AG04450 (cell line): Measurements from ENCODE around the gene ATP2B3. TPM values are rescaled to one million over a fixed set of nuclear protein-coding genes. Genes with fewer than 3 reads are reported as not detected.

ENCODE experiments used
- CTCF ChIA-PET: fragments of 300-600, 350-600 bp; formaldehyde crosslinking; extraction: SDS; loops from one replicate; lab custom pipeline; 2022; ENCODE audit warnings: antibody characterized with exemption, inconsistent platforms; lab: Charles Lee
- POLR2A ChIA-PET: fragments of 350-600 bp; formaldehyde crosslinking; extraction: SDS; loops from one replicate; lab custom pipeline; 2021; ENCODE audit warnings: antibody characterized with exemption, inconsistent platforms; lab: Yijun Ruan, JAX
- DNase-seq: peaks from one replicate; pipeline ENCODE4 v3.0.0-alpha.2; 2011; ENCODE audit warnings: low read depth, low spot score
- H3K27ac ChIP-seq: one replicate; pipeline ENCODE4 v1.5.1; 2012; ENCODE audit warnings: low read depth, low read length, control low read depth
- H3K27me3 ChIP-seq: one replicate; pipeline ENCODE4 v1.6.0; 2012; ENCODE audit warnings: low read length; ENCODE audit not compliant: control insufficient read depth, insufficient read depth
- H3K4me3 ChIP-seq: 2 replicates; pipeline ENCODE4 v1.5.1; 2011; ENCODE audit warnings: mild to moderate bottlenecking, low read depth, low read length, control low read depth
- H3K9me3 ChIP-seq: 2 replicates; pipeline ENCODE4 v1.5.1; 2012; ENCODE audit warnings: low read length; ENCODE audit not compliant: control insufficient read depth, insufficient read depth
- CTCF ChIP-seq: IDR thresholded peaks from 2 replicates; pipeline ENCODE4 v1.5.1; 2011; ENCODE audit warnings: low read depth, low read length, control low read depth, inconsistent platforms
- polyA plus RNA-seq: library from polyadenylated mRNA; depleted of rRNA; stranded (reverse); fragments of >200 nt; gene quantifications from 2 replicates; pipeline ENCODE4 v1.2.3, GENCODE V29; 2011

Gene ATP2B3
- polyA plus RNA-seq, 1 experiment, result 0.01 TPM

DNA sequence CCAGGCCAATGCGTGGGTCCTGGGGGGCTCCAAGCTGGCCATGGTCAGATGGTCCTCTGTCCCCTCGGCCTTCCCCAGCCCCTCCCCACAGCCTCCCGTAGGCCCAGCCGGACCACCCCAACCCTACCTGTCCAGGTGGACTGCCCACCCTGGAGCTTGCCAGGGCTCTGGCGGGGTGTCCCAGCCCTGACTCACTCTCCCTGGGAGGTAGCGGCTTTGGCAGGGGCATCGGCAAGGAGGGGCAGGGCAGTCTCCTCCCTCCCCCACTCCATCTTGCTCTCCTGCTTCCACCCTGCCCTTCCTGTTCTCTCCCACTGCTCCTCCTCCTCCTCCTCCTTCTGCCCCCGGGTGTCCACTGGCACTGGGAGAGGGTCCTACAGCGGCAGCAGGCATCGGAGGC lies 15.3 kb upstream of the ATP2B3 start:
- ChIA-PET POLR2A (no interaction called here), CTCF (interaction anchor here (1.1 to 1.5 kb wide), 2 partner anchors 41 to 58 kb away, joined by 3 to 4 read pairs; no protein-coding TSS in a partner anchor)

DNA sequence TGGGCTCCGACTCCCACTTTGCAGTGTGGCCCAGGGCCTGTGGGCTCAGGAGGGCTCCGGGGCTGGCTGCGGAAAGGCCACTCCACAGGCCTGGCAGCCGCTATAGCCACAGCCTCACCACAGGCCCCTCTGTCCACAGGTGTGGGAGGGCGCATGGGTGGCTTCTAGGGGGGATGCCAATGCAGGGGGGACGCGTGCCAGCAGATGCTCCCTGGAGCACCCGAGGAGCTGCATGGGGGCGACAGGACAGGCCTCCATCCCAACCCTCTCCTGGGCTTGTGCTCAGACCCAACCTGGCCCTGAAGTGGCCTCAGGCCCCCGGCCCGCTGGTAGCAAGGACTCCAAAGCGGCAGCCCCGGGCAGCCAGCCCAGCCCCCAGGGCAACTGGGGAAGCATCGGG lies 14.6 kb upstream of the ATP2B3 start:
- no peak overlapping the region for H3K4me3 ChIP-seq
- H3K27me3 ChIP-seq, result no peaks in the 10 kb centered on the region
- ChIA-PET POLR2A (no interaction called here), CTCF (interaction anchor here (1.1 to 1.5 kb wide), 2 partner anchors 42 to 58 kb away, joined by 3 to 4 read pairs; no protein-coding TSS in a partner anchor)
- no peak for DNase-seq
- no peak overlapping the region for H3K27ac ChIP-seq
- no peaks in the 10 kb centered on the region for H3K9me3 ChIP-seq
- TF ChIP-seq CTCF, result no peak

More for the DNA sequence above, 15.3 kb upstream of the ATP2B3 start:
- H3K4me3 ChIP-seq, result no peak overlapping the region
- H3K9me3 ChIP-seq, result no peaks in the 10 kb centered on the region
- no peaks in the 10 kb centered on the region for H3K27me3 ChIP-seq
- H3K27ac ChIP-seq, result no peak overlapping the region
- DNase-seq, result no peak
- TF ChIP-seq CTCF, result no peak

DNA sequence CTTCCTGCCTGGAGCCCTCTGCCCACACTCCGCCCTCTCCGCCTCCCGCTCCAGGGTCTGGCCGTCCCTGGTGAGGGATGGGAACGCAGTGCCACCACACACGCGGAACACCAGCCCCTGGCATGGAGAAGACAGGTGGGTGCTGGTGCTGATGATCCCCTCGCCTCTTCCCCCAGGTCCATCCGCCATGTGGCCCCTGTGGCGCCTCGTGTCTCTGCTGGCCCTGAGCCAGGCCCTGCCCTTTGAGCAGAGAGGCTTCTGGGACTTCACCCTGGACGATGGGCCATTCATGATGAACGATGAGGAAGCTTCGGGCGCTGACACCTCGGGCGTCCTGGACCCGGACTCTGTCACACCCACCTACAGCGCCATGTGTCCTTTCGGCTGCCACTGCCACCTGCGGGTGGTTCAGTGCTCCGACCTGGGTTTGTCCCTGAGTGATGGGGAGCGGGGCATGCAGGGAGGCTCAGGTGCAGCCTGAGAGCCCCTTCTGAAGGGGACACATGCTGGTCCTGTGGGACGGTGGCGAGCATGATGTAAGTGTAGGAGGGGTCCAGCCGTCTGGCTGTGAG lies 12.9 kb upstream of the ATP2B3 start:
- Histone ChIP-seq H3K27ac (no peak overlapping the region), H3K9me3 (no peaks in the 10 kb centered on the region), H3K4me3 (no peak overlapping the region), H3K27me3 (no peaks in the 10 kb centered on the region)
- CTCF ChIA-PET, result interaction anchor here (4.1 kb wide), 1 partner anchor 44 kb away, joined by 45 read pairs; no protein-coding TSS in a partner anchor
- TF ChIP-seq CTCF, result no peak
- POLR2A ChIA-PET, result no interaction called here
- DNase-seq, result no peak

GRCh38 chrX:153505361-153505760 lies 12.1 kb upstream of the ATP2B3 start:
- CTCF ChIA-PET, result interaction anchor here (3.1 to 4.1 kb wide), 3 partner anchors 9 to 44 kb away, joined by 21 to 62 read pairs (median 45); partner anchors contain the start of genes BGN and HAUS7

More at GRCh38 chrX:153505361-153505760, 12.1 kb upstream of the ATP2B3 start:
- DNase-seq, result no peak
- TF ChIP-seq CTCF, result no peak
- Histone ChIP-seq H3K27me3 (no peaks in the 10 kb centered on the region), H3K9me3 (no peaks in the 10 kb centered on the region), H3K4me3 (no peak overlapping the region), H3K27ac (no peak overlapping the region)
- POLR2A ChIA-PET, result no interaction called here
